ENCODE measurements around the gene MKKS.

The MKKS gene

DNA sequence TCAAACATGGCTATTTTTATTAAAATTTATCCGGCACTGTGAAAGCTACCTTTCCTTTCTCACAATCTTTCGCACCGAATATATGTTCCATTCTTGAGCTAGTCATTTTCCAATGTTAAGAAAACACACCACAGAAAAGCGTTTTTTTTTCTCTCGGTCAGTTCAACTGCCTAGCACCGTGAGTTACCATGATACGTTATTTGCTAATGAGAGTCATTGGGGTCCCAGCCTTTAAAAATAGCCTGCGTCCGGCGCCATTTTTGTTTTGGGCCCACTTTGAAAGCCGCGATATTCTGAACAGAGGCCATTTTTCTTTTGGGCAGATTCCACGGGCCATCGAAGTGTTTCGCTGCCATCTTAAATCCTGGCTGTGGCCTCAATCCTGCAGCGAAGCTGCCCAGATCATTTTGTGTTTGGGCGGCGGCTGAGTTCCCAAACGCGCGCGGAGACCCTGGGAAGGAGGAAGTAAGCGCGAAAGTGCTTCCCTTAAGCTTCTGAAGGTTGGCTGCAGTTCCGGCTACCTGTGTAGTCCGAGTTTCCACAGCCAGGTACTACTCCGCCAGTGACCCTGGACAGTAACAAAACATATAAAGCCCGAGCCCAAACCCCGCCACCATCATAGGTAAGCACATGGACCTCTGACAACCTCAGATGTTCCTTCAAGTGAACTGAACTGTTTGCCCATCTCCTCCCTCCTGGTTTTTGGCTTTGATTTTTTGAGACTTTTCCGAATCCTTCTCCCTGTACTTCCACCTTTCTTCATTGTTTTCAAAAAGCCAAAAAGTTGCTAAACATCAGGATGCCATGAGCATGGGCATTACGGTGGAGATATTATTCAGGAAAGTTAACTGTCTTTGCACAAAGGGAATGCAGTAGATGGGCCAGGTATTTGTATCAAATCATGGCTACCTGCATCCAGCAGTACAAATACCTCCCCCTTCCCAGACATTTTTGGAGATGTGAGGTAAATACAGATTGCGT lies 1.1 kb upstream of the MKKS start, which contains the start of gene SLX4IP:
SLX4IP (plus strand) TSS at position 474 of the 981 bp plus-strand sequence. CDS start 22,900 bp downstream, outside the sequence.
- Histone ChIP-seq H3K4me1 (ENCODE audit: control insufficient read depth in 1 of 2, insufficient read depth in 2 of 2, low read length in 2 of 2) (peaks cover 20 to 22% of the 10 kb centered on the region in 2 donors), H3K36me3 (ENCODE audit: control insufficient read depth in 1 of 2, insufficient read depth in 2 of 2, low read length in 2 of 2) (no peaks in the 10 kb centered on the region), H3K9me3 (ENCODE audit: control insufficient read depth in 1 of 2, low read length in 2 of 2) (no peaks in the 10 kb centered on the region), H3K9ac (ENCODE audit: low read depth in 1 of 2, low read length in 2 of 2) (peak within 1 kb of the TSS; percentile 93 to 97), H3K27me3 (ENCODE audit: control insufficient read depth in 1 of 2, insufficient read depth in 2 of 2, low read length in 2 of 2) (no peaks in the 10 kb centered on the region), H3K4me3 (ENCODE audit: low read depth in 1 of 2, low read length in 2 of 2) (peak within 1 kb of the TSS; percentile 88 to 98), H3K27ac (ENCODE audit: low read depth, low read length) (peak within 1 kb of the TSS; percentile 89)

DNA sequence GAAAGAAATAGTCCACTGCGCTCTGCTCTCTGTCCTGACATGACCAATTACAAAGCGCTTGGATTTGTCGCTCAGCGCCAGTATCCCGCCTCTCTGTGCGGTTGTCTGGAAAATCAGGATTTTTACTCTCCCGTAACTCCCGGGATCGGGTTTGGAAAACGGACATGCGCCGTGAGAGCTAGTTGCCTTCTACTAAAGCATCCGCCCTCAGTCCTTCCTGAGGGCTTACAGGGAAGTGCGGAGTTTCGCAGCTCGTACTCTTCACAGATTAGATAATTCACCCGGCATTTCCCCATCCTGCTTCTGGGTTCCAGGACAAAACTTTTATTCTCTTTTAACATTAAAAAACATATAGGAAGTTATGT lies 427 bp upstream of the MKKS start:
- H3K9ac ChIP-seq (ENCODE audit: low read depth in 1 of 2, low read length in 2 of 2), result peak overlapping the region; percentile 93 to 97
- H3K9me3 ChIP-seq (ENCODE audit: control insufficient read depth in 1 of 2, low read length in 2 of 2), result no peaks in the 10 kb centered on the region
- peak overlapping the region; percentile 88 to 98 for H3K4me3 ChIP-seq (ENCODE audit: low read depth in 1 of 2, low read length in 2 of 2)
- no peaks in the 10 kb centered on the region for H3K27me3 ChIP-seq (ENCODE audit: control insufficient read depth in 1 of 2, insufficient read depth in 2 of 2, low read length in 2 of 2)
- H3K27ac ChIP-seq (ENCODE audit: low read depth, low read length), result peak overlapping the region; percentile 89
- peaks cover 23 to 25% of the 10 kb centered on the region in 2 donors for H3K4me1 ChIP-seq (ENCODE audit: control insufficient read depth in 1 of 2, insufficient read depth in 2 of 2, low read length in 2 of 2)
- no peaks in the 10 kb centered on the region for H3K36me3 ChIP-seq (ENCODE audit: control insufficient read depth in 1 of 2, insufficient read depth in 2 of 2, low read length in 2 of 2)

DNA sequence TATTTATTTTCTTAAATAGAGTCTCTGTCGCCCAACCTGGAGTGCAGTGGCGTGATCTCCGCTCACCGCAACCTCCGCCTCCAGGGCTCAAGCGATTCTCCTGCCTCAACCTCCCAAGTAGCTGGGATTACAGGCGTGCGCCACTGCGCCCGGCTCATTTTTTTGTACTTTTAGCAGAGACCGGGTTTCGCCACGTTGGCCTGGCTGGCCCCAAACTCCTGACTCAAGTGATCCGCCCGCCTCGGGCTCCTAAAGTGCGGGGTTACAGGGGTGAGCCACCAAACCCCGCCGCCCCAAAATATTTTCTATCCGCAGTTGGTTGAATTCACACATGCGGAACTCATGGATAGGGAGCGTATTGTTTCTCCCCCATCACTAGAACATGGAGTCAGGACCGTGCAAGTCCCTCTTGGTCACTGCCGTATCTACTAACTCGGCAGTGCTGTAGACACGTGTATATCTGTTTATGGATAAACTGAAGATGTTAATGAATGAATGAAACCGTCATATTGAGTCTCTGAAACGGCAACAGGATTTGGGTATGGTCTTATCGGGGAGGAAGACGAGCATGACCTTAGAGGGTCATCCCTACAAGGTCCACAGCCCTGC lies 904 bp downstream of the MKKS start:
- H3K27me3 ChIP-seq (ENCODE audit: control insufficient read depth in 1 of 2, insufficient read depth in 2 of 2, low read length in 2 of 2), result no peaks in the 10 kb centered on the region
- H3K4me3 ChIP-seq (ENCODE audit: low read depth in 1 of 2, low read length in 2 of 2), result peak overlapping the region; percentile 88 to 98
- peaks cover 31 to 35% of the 10 kb centered on the region in 2 donors for H3K4me1 ChIP-seq (ENCODE audit: control insufficient read depth in 1 of 2, insufficient read depth in 2 of 2, low read length in 2 of 2)
- no peaks in the 10 kb centered on the region for H3K36me3 ChIP-seq (ENCODE audit: control insufficient read depth in 1 of 2, insufficient read depth in 2 of 2, low read length in 2 of 2)
- peak overlapping the region; percentile 93 to 97 for H3K9ac ChIP-seq (ENCODE audit: low read depth in 1 of 2, low read length in 2 of 2)
- H3K9me3 ChIP-seq (ENCODE audit: control insufficient read depth in 1 of 2, low read length in 2 of 2), result no peaks in the 10 kb centered on the region
- H3K27ac ChIP-seq (ENCODE audit: low read depth, low read length), result peak overlapping the region; percentile 89

DNA sequence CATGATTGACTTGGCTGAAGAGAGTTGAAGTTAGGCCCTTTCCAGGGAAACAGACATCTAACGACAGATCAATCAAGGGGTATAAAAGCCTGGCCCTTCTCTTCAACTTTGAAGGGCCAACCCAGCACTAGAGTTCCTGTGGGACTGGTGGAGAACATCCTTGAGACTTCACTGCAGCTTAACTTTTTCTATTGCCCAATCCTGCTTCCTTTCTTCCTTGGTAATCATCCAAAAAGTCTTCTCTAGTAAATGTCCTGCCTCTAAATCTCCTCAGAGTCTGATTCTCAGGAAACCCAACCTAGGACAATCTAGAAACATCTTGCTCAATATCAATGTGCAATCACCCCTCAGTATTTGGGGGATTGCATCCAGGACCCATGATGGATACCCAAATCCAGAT lies 1.9 kb downstream of the MKKS start:
- no peak overlapping the region for H3K9ac ChIP-seq (ENCODE audit: low read depth in 1 of 2, low read length in 2 of 2)
- no peaks in the 10 kb centered on the region for H3K36me3 ChIP-seq (ENCODE audit: control insufficient read depth in 1 of 2, insufficient read depth in 2 of 2, low read length in 2 of 2)
- H3K27ac ChIP-seq (ENCODE audit: low read depth, low read length), result no peak overlapping the region
- peaks cover 31 to 40% of the 10 kb centered on the region in 2 donors for H3K4me1 ChIP-seq (ENCODE audit: control insufficient read depth in 1 of 2, insufficient read depth in 2 of 2, low read length in 2 of 2)
- no peaks in the 10 kb centered on the region for H3K27me3 ChIP-seq (ENCODE audit: control insufficient read depth in 1 of 2, insufficient read depth in 2 of 2, low read length in 2 of 2)
- no peaks in the 10 kb centered on the region for H3K9me3 ChIP-seq (ENCODE audit: control insufficient read depth in 1 of 2, low read length in 2 of 2)
- H3K4me3 ChIP-seq (ENCODE audit: low read depth in 1 of 2, low read length in 2 of 2), result peak overlapping the region in 1 of 2 donors; percentile 17

DNA sequence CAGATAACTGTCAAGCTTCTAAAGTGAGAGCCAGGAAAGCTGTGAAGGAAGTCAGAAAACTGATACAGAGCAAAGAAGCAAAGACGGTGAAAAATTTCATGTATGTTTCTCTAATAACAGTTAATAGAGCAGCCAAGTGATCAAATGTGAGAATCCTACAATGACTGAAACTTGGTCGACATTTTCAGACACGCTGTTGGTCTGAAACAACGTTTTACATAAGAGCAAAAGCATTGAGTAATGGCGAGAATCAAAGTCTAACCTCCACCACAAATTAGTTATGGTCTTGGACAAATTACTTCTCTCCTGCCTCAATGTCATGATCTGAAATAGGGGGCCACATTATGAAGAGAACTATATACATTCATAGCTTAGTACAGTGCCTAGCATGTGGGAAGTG lies 3.3 kb downstream of the MKKS start:
- H3K4me1 ChIP-seq (ENCODE audit: control insufficient read depth in 1 of 2, insufficient read depth in 2 of 2, low read length in 2 of 2), result peaks cover 27 to 40% of the 10 kb centered on the region in 2 donors
- no peak overlapping the region for H3K27ac ChIP-seq (ENCODE audit: low read depth, low read length)
- no peak overlapping the region for H3K9ac ChIP-seq (ENCODE audit: low read depth in 1 of 2, low read length in 2 of 2)
- no peaks in the 10 kb centered on the region for H3K9me3 ChIP-seq (ENCODE audit: control insufficient read depth in 1 of 2, low read length in 2 of 2)
- no peak overlapping the region for H3K4me3 ChIP-seq (ENCODE audit: low read depth in 1 of 2, low read length in 2 of 2)
- no peaks in the 10 kb centered on the region for H3K27me3 ChIP-seq (ENCODE audit: control insufficient read depth in 1 of 2, insufficient read depth in 2 of 2, low read length in 2 of 2)
- peaks cover 0 to 5% of the 10 kb centered on the region in 2 donors for H3K36me3 ChIP-seq (ENCODE audit: control insufficient read depth in 1 of 2, insufficient read depth in 2 of 2, low read length in 2 of 2)

DNA sequence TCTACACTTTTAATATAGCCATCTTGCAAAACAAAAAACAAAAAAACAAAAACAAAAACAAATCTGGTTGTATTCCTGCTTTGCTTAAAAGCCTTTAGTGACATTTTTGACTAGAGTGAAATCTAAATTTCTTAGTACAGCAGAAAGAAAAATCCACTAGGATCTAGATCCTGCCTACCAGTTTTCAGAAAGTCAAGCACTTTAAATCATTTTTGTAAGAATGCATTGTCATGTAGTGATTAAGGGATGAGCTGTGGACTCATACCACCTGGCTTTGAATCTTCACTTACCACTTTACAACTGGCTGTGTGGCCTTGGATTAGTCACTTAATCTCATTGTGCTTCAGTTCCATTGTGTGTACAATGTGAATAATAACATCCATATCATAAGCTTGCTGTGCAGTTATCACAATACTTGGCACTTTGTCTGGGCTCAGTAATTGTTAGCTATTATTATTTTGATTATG lies 4.0 kb downstream of the MKKS start:
- Histone ChIP-seq H3K9me3 (ENCODE audit: control insufficient read depth in 1 of 2, low read length in 2 of 2) (no peaks in the 10 kb centered on the region), H3K27ac (ENCODE audit: low read depth, low read length) (no peak overlapping the region), H3K27me3 (ENCODE audit: control insufficient read depth in 1 of 2, insufficient read depth in 2 of 2, low read length in 2 of 2) (no peaks in the 10 kb centered on the region), H3K4me3 (ENCODE audit: low read depth in 1 of 2, low read length in 2 of 2) (no peak overlapping the region), H3K9ac (ENCODE audit: low read depth in 1 of 2, low read length in 2 of 2) (no peak overlapping the region), H3K36me3 (ENCODE audit: control insufficient read depth in 1 of 2, insufficient read depth in 2 of 2, low read length in 2 of 2) (peaks cover 0 to 5% of the 10 kb centered on the region in 2 donors), H3K4me1 (ENCODE audit: control insufficient read depth in 1 of 2, insufficient read depth in 2 of 2, low read length in 2 of 2) (peaks cover 24 to 40% of the 10 kb centered on the region in 2 donors)

DNA sequence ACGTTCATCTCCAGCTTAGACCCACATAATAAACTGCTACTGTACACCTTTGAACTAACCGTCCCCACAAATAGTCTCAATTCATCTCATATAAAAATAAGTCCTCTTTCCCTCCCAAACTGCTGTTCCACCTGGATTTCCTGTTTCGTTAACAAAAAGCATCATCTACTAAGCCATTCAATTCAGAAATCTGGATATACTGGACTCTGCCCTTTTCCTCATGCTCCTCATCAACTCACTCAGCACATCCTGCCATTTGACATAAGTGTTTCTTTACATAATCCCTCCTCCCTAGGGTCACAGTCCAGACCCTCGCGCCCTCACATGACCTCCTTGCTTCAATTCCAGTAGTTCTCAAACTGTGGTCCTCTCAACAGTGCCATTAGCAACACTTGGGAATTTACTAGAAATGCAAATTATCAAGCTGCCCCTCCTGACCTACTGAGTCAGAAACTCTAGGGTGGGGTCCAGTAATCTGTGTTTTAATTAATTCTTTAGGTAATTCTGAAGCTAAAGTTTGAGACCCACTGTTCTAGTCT lies 4.5 kb downstream of the MKKS start:
- Histone ChIP-seq H3K9ac (ENCODE audit: low read depth in 1 of 2, low read length in 2 of 2) (no peak overlapping the region), H3K36me3 (ENCODE audit: control insufficient read depth in 1 of 2, insufficient read depth in 2 of 2, low read length in 2 of 2) (peaks cover 0 to 5% of the 10 kb centered on the region in 2 donors), H3K27ac (ENCODE audit: low read depth, low read length) (no peak overlapping the region), H3K4me1 (ENCODE audit: control insufficient read depth in 1 of 2, insufficient read depth in 2 of 2, low read length in 2 of 2) (peaks cover 24 to 40% of the 10 kb centered on the region in 2 donors), H3K4me3 (ENCODE audit: low read depth in 1 of 2, low read length in 2 of 2) (peak overlapping the region in 1 of 2 donors; percentile 17), H3K9me3 (ENCODE audit: control insufficient read depth in 1 of 2, low read length in 2 of 2) (no peaks in the 10 kb centered on the region), H3K27me3 (ENCODE audit: control insufficient read depth in 1 of 2, insufficient read depth in 2 of 2, low read length in 2 of 2) (no peaks in the 10 kb centered on the region)

DNA sequence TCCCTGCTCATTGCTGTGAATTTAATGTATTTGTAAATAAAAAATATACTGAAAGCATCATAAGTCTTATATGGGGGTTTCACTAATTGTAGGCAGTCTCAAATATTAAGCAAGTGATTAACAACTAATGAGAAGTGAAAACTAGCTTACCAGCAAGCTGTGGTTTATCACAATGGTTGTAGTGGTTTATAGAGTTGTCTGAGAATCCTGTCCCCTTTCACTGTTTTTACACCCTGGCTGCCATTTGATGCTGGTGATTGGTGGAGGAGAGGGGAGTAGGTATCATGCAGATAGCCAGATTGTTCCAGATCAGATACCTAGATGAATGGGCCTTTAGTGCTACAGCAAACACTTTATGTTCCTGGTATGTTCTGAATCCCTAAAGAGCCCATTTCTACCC lies 6.0 kb downstream of the MKKS start:
- Histone ChIP-seq H3K9ac (ENCODE audit: low read depth in 1 of 2, low read length in 2 of 2) (no peak overlapping the region), H3K27ac (ENCODE audit: low read depth, low read length) (no peak overlapping the region)

DNA sequence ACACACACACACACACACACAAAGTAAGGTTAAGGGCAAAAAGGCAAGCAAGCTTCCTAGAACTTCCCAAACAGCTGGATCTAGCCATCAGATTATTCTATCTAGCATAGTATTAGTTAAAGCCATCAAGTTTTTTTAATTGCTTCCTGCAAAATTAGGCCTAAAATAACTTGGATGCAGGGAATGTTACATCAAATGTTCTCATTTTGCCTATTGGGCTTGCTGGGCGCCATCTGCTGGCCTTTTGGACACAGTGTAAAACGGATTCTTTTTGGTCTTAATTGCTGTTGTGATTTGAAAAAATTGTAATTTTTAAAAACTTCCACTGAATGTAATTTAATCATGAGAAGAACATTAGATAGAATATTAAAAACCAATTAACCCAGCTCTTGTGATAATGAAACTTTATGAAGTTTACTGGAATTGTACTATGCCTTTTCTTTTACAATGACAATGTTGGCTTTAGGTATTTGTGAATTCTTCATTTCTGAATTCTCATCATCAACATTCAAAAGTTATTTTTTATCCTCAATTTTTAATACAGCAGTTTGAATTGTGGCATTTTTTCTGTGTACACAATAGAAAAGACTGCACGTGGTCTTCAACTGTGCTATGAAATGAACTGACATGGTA lies 6.8 kb downstream of the MKKS start:
- H3K4me1 ChIP-seq (ENCODE audit: control insufficient read depth in 1 of 2, insufficient read depth in 2 of 2, low read length in 2 of 2), result peaks cover 22 to 32% of the 10 kb centered on the region in 2 donors
- H3K4me3 ChIP-seq (ENCODE audit: low read depth in 1 of 2, low read length in 2 of 2), result no peak overlapping the region
- H3K36me3 ChIP-seq (ENCODE audit: control insufficient read depth in 1 of 2, insufficient read depth in 2 of 2, low read length in 2 of 2), result peaks cover 0 to 5% of the 10 kb centered on the region in 2 donors
- no peak overlapping the region for H3K27ac ChIP-seq (ENCODE audit: low read depth, low read length)
- H3K27me3 ChIP-seq (ENCODE audit: control insufficient read depth in 1 of 2, insufficient read depth in 2 of 2, low read length in 2 of 2), result no peaks in the 10 kb centered on the region
- H3K9ac ChIP-seq (ENCODE audit: low read depth in 1 of 2, low read length in 2 of 2), result no peak overlapping the region
- no peaks in the 10 kb centered on the region for H3K9me3 ChIP-seq (ENCODE audit: control insufficient read depth in 1 of 2, low read length in 2 of 2)

More for the DNA sequence above, 6.0 kb downstream of the MKKS start:
- peaks cover 0 to 5% of the 10 kb centered on the region in 2 donors for H3K36me3 ChIP-seq (ENCODE audit: control insufficient read depth in 1 of 2, insufficient read depth in 2 of 2, low read length in 2 of 2)
- no peaks in the 10 kb centered on the region for H3K9me3 ChIP-seq (ENCODE audit: control insufficient read depth in 1 of 2, low read length in 2 of 2)
- peaks cover 24 to 39% of the 10 kb centered on the region in 2 donors for H3K4me1 ChIP-seq (ENCODE audit: control insufficient read depth in 1 of 2, insufficient read depth in 2 of 2, low read length in 2 of 2)
- no peak overlapping the region for H3K4me3 ChIP-seq (ENCODE audit: low read depth in 1 of 2, low read length in 2 of 2)
- H3K27me3 ChIP-seq (ENCODE audit: control insufficient read depth in 1 of 2, insufficient read depth in 2 of 2, low read length in 2 of 2), result no peaks in the 10 kb centered on the region
